GM18867 (cell line): ENCODE data around the gene PTPRG.

ENCODE experiments used
- ATAC-seq: cut with Tn5 transposase; IDR thresholded peaks from one replicate; pipeline ENCODE4 v1.9.1; 2021; ENCODE audit warnings: mild to moderate bottlenecking, moderate library complexity; ENCODE audit not compliant: unreplicated experiment

The PTPRG gene

DNA sequence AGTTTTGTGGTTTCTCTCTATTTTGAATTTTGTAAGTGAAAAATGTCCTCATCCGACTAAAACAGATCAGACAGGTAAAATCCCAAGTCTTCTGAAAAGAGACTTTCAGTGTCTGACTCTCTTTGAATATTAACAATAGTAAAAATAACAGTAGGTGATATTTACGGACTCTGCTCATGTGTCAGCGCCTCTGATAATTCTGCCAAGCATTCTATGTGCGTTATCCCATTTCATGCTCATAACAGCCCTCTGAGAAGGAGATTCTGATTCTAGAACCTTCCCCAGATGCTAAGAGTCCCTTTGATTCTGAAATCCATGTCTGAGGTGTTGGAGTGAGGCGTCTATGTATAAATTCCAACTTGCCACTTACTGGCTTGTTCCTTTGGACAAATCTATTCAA lies 529.1 kb downstream of the PTPRG start:
- ATAC-seq = no peak

DNA sequence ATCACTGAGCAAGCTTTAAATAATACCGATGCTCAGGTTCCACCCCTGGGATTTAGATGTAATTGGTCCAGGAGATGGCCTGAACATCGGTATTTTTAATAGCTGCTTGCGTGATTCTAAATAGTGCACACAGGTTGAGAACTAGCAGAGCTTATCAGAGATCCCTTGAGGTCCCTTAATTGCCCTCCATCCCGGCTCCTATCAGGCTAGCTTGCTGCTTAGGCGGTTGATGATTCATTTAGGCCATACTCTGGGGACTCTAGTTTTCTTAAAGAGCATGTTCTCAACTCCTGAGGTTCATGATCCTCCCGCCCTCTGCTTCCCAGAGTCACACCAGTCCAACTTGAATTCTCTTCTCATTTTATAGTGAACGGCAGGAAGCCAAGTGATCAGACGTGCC lies 531.7 kb downstream of the PTPRG start:
- no peak for ATAC-seq

DNA sequence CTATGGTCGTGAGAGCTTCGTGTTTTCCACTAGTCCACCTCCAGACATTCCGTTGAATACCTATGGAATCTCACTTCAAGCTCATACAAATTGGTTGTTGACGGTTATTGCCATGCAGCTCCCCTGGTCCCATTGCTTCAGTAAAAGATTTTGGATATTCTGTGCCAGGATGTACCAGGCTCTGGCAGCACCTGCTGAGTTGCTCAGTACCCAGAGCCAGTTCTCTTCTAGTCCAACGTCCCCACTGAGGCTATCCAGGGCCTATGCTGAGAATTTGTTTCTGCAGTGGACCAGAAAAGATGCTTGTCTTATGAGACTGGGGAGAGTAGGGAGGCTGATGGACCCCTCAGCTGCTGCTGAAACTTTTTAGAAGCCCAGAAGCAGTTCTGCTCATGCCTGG lies 533.1 kb downstream of the PTPRG start:
- no peak for ATAC-seq

DNA sequence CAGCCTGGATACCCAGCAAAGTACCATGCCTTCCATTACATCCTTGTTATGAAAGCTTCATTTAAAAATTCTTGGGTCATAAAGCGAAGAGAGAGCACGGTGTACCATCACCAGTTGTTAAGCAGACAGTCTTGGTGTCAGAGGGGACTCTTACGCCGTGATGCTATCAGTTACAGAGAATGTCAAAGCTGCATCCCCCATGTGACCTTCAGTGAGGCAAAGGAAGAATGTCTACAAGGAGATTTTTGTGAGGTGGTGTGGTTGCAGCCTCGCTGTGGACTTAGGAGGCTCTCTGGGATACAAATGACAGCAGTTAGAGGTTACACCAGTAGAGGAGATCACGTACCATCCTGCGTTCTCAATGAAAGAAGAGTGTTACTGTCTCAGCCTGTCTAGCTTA lies 533.7 kb downstream of the PTPRG start:
- ATAC-seq = no peak

DNA sequence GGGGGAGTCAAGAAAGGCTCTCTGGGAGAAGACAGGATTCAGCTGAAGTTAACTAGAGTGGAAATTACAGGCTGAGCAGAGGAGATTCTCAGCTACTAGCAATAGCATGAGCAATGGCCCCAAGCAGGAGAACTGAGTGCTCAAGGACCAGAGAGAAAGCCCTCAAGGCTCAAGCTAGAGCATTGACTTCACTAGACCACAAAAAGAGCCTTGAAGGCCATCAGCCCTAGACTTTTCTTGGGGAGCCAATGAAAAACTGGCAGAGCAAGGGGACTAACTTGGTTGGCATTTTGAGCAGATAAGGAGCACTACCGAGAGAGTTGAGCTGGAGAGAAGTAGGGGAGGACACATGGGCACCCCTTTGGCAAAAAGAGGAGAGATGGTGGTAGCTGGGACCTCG lies 534.4 kb downstream of the PTPRG start:
- no peak for ATAC-seq

DNA sequence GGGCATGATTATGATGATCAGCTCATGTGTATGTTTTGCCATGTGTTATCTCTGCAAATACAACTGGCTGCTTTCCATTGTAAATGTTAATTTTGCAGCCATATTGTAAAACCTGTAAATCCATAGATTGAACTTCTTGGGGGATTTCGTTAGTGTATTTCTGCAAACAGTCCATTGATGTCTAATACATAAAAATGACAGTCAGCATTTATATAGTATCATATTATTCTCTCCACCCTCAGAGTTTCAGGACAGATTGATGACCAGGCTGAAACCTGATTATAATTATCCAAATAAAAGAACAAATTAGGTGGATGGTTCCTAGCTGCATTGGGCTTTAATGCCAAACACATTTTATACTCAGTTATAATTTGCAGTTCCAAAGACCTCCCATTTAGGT lies 535.1 kb downstream of the PTPRG start:
- ATAC-seq = no peak

DNA sequence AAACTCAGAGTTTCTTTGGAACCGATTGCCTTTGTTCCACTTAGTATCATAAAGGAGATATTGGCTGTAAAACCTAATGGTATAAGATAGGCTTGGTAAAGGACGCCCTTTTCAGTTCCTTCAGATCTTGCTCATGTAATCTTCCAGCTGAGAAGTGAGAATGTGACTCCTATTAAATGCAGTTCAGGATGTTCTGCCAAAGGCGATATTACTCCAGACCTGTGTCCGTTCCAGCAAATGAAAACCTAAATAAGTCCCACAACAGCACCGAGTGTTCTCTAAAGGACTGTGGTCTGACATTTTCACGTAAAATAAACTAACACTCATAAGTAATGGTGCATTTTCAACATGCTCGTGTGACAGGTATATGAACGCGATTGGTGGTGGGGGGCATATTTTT lies 535.8 kb downstream of the PTPRG start:
- no peak for ATAC-seq

DNA sequence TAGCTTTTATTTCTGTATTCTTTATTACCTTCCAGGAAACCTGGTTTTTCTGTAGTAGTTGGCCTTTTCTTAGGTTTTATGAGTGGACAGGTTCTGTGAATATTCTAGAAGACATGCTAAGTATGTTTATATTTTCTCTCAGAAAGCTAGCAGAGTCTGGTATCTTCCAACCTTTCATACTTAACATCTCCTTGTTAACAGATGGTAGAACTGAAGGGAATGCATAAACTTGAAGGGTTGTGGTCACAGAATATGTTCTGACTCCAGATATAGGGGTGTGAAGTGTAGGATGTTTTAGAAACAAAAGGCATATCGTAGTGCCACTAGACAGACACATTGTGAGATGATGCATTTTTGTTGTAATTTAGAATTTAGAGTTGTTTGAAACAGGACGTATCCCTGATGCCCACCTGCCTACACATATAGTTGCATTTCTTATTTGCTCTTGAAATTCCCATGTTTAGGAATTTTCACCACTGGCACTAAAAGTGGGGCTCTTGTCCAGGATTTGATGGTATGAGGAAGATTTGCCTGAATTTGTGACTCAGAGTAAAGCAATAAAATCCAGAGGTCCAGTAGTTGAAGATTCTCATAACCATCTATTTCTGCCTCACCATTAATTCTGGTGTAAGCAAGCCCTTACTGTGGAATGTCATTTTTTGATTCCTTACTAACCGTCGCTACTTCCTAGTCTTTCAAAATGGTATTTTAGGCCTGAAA lies 537.4 kb downstream of the PTPRG start:
- no peak for ATAC-seq

DNA sequence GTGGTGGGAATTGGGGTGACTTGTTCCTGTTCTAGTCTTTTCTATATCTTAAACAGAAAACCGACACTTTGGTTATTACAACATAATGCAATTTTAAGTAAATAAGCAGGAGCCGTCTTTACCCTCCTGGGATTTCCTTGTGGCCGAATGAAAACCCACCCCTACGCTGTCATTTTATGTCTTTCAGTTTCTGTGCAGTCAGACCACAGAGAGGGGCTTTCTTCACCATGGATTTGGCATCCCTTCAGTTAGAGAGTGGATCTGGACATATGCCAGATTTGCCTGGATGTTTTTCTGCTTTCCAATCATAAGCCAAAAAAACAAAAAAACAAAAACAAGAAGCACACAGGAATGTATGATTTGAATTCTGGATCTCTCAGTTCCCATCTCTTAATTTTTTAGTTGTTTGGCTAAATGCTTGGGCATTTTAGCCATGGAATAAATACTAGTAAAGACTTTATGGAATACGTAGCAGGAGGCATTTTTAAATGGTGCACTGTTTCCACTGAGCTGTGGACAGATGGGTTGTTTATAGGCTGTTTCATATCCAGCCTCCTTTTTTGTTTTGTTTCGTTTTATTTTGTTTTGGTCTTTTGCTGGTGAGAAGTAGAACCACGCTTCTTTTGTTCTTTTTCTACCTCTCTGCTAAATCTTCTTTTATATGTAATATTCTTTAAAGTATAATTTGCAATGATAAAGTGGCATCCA lies 539.1 kb downstream of the PTPRG start:
- ATAC-seq = no peak

DNA sequence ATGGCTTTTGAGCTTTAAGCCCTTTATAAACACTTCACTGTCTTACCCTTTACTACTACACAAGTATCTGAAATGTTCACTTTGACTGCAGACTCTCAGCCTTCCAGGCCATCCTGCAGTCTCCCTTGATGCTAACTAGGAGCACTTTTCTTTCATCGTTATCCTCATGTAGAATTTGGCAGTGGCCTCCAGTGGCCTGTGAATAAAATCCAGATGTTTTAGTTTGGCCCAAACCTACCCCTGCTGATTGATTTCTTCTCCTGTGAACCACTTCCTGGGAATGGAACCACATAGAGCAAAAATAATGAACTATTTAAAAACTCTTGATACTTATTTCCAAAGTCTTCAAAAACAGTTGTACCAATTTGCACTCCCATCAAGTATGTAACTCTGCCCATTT lies 540.1 kb downstream of the PTPRG start:
- ATAC-seq = no peak

DNA sequence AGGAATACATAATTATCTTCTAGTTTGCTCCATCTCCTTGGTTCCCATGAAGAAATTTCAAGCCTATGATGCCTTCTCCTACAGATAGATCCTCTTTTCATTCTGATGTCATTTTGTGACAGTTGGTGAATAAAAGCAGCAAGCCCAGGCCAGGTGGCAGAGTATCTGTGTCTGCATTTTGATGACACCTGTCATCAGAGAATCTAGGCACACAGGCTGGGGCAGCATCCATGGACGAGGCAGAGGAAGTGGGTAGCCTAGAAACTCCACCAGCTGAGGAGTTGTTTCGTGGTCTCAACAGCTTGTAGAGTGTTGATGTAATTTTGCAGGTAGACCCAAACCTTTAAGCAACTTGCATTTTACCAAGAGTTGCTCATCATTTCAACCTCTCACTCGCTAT lies 542.2 kb downstream of the PTPRG start:
- no peak for ATAC-seq

DNA sequence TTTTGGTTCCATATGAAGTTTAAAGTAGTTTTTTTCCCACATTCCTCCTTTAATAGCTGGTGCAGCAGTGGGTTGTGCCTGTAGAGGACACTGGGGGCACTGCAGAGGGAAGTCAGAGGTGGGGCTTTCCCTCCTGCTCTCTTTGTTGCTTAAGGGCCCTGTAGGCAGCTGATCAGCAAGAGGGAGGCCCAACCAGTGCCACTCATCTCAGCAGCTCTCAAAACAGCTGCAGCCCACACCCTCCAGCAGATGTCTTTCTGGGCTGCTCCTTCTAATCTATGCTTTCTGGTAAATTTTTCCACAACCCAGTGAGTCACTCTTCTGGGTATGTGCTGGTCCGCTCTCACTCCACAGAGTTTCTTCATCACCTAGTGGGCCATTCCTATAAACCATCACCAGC lies 548.2 kb downstream of the PTPRG start:
- ATAC-seq = no peak

DNA sequence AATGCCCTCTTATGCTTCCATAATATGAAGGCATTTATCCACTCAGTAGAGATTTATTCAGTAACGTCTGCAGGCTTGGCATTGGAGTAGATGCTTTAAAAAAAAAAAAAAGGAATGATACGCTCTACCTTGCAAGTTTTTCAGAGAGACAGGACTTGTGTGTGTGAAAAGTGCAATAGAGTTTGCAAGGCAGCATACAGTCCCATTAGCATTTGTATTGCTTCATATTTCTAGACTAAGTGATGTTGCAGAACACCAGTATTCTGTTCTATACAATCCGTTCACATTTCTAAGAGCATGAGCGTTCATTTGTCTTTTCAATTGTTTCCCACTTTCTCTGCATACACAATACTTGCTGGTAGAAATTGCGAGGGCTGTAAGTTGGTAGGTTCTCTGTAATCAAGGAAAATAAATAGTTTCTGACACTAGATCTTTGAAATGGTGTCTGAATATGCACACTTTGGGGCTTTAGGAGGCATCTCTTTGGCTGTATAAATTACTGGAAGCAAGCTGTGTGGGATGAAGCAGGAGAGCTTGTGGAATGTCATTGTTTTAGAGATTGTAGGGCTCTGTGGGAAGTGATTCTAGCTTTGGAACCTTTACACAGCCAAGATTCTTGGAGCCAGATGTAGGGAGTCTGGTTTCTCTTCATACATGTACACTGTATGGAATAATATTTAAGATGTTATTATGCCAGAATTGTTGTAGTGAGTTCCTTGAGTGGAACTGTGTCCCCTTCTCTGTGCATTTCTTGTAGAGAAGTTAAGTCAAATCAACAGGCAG lies 549.3 kb downstream of the PTPRG start:
- ATAC-seq = no peak

DNA sequence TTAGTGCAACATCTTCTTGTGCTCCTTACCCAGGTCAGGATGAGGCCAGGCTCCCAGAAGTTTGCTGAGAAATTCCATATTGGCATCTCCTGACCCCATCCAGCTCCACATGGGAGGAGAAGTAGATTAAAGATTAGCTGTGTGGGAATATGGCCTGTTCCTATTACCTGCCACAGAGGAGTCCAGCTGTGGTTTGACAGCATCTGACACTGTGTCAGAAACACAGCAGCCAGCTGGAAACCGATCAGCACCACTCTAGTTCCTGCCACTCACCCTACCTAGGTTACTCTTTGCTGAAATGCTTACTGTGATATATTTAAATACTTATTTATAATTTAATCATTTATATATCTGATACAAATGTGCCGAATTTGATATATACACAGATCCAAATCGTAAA lies 551.7 kb downstream of the PTPRG start:
- no peak for ATAC-seq

DNA sequence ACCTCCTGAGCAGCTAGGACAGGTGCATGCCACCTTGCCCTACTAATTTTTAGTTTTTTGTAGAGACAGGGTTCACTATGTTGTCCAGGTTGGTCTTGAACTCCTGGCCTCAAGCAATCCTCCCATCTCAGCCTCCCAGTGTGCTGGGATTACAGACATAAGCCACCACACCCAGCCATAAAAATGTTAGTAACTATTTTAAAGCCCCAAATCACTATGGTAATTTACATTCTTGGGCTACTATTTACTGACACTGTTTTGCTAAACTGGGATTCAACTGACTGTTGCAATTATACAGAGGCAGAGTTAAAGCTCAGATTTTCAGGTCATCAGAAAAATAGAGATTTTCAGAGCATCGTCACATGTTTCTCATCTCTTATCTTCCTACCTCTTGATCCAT lies 553.4 kb downstream of the PTPRG start:
- no peak for ATAC-seq

DNA sequence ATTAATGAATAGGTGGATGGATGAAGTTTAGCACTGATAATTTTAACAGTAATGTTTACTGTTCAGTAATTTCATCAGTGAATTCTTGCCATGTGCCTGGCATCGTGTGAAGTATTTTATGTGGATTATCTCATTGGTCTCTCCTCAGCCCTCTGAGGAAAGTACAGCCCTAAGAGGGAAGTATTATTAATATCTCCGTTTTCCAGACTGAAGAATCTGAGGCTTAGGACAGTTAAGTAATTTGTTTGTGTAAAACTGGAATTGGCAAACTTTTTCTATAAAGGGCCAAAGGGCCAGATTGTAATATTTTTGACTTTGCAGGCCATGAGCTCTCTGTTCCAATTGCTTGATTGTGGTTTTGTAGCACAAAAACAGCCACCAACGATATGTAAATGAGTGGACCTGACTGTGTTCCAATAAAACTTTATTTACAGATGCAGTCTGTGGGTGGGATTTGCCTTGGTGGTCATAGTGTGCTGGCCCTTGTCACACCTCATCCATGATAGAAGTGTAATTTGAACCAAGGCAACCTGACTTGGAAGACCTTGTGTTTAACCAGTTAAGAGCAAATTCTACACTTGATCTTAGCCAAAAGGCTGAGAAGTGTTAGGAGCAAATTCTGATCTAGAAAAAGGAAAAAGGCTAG lies 556.7 kb downstream of the PTPRG start:
- ATAC-seq = no peak

DNA sequence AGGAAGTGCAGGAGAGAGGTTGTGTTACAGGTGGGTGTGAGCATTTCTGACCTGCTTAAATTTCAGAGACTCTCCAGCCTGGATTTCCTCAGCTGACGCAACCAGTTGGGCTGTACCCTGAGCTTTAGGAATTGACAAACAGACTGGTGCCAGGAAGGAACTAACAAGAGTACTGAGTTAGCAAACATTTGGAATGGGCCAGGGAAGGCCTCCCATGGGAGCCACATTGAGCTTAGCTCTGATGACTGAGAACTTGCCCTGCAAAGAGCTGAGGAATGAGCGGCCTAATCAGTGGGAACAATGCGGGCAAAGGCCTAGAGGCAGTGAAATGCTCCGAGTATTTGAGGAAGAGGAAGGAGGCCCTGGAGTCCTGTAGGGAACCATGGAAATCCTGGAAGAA lies 557.8 kb downstream of the PTPRG start:
- ATAC-seq = no peak

DNA sequence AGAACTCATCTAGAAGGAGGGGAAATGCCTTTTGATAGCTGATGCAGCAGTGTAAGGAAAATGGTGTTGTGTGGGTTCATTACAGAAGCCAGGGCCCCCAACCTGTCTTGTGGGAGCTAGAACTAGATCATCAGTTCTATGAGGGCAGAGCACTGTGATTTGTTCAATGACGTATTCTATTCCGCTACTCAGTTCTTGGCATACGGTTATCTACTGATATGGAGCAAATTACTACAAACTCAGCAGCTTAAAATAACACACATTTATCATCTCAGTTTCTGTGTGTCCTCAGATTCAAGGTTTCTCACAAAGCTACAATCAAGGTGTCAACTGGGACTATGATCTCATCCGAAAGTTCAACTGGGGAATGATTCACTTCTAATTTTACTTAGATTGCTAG lies 561.4 kb downstream of the PTPRG start:
- ATAC-seq = no peak

DNA sequence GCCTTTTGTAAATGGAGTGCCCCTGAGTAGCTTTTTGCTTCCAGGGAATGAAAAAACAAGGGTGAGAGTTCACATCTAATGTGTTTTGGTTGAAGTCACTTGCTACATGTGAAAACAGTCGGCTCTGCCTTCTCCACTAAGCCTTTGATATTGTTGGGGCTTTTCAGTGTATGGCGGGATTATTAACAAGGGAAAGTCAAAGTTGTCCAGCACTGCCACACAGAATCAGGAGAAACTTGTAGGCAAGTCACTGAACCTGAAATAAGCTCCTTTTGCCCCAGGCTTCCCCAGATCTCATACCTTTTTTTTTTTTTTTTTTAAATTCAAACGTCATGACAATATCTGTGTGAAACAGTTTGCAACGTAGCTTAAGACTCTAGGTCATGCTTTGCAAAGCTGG lies 564.0 kb downstream of the PTPRG start:
- no peak for ATAC-seq

DNA sequence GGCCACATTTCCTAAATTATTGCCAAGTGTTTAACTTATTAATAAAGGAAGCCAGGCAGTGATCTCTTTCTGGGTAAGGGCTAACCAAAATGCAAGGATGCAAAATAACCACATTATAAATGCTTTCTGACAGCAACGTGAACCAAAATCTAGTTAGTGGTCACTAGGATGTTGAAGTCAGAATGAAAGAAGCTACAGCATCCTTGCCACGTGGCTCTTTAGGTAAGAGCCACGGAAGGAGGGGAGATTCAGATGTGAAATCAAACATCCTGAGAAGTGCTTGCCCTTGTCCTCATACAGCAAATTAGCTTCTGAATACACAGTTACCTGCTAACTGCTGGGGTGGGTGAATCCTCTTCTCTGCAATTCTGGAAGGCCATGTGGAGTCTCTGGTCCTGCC lies 565.7 kb downstream of the PTPRG start:
- no peak for ATAC-seq

DNA sequence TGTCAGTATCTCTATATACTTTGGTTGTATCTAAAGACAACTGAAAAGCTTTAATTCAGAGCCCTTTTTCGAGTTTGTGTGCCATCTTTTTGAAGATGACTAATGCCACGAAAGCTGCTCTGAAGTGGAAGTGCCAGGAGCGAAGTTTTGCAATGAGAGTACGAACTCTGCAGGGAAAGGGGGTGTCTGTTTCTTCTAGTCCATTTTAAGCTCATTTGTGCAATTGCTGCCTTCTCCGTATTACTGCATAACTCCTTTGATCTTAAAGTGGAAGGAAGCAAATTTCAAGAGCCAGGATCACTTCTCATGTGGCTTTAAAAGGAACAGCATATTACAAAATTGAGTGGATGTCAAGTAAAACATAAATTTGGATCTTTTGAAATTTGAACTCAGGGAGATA lies 566.7 kb downstream of the PTPRG start:
- ATAC-seq = no peak

DNA sequence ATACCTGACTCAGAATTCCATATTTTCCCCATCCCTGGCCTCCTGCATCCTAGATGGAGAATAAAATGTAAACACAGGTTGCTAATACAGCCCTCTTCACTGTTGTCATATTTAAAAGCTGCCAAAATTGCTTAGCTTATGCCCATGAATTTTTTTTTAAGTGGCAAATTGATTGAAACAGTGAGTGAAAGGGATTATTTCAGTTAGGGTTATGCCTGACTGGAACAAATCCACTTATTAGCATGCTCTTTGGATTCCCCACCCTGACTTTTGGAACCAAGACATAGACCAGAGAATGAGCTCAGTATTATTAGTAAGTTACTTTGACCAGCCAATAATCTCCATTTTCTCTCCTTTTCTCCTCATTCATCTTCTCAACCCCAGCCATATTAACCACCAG lies 567.3 kb downstream of the PTPRG start:
- no peak for ATAC-seq
